T-cell (primary cell): ENCODE data around the gene WBP2NL. TPM values are rescaled to one million over a fixed set of nuclear protein-coding genes. Genes with fewer than 3 reads are reported as not detected.
A peak's percentile ranks its signal among the peaks of the same experiment; 100 is the strongest.

ENCODE experiments used
- ATAC-seq, 4 experiments: fragments of 200-7000 bp in 3 of 4; fragments of 150-1000 bp in 1 of 4; cut with Tn5 transposase; replicated peaks in 1 of 4; 1 replicate in 3 of 4; 2 replicates in 1 of 4; pipeline ENCODE4 v1.10.0; 2021; ENCODE audit warnings: moderate library complexity in 3 of 4, mild to moderate bottlenecking in 2 of 4, moderate number of reproducible peaks in 1 of 4
- CTCF ChIA-PET, 2 donors: fragments of 300-600 bp; sonication (Branson Sonifier 250); formaldehyde crosslinking; loops; one replicate each; lab custom pipeline; 2022; ENCODE audit warnings: antibody characterized with exemption in 2 of 2; lab: Charles Lee
- POLR2A ChIA-PET, 2 donors: fragments of 300-600 bp; sonication (Branson Sonifier 250); formaldehyde crosslinking; loops; one replicate each; lab custom pipeline; 2022; ENCODE audit warnings: antibody characterized with exemption in 2 of 2; lab: Charles Lee
- DNase-seq, 35 experiments: peaks; one replicate each; pipeline versions ENCODE4 v3.0.0 to v3.0.0-alpha.2; 2013 to 2023
- H3K27ac ChIP-seq: one replicate; pipeline ENCODE4 v1.5.1; 2013; ENCODE audit warnings: low read length
- H3K27me3 ChIP-seq, 2 experiments: replicated peaks in 1 of 2; 1 replicate in 1 of 2; 2 replicates in 1 of 2; pipeline versions ENCODE4 v1.6.1 to v1.7.0; 2013; ENCODE audit warnings: low read length in 1 of 2, mixed read lengths in 1 of 2; ENCODE audit not compliant: control insufficient read depth in 2 of 2, insufficient read depth in 2 of 2; ENCODE audit errors: extremely low read depth in 1 of 2
- H3K36me3 ChIP-seq, 2 donors: 1 replicate in 1 of 2; 2 replicates in 1 of 2; pipeline versions ENCODE4 v1.6.1 to v1.7.0; 2013; ENCODE audit warnings: low read length in 1 of 2; ENCODE audit not compliant: control insufficient read depth in 2 of 2, insufficient read depth in 1 of 2; ENCODE audit errors: extremely low read depth in 1 of 2
- H3K4me1 ChIP-seq, 2 experiments: 1 replicate in 1 of 2; 2 replicates in 1 of 2; pipeline versions ENCODE4 v1.6.1 to v1.7.0; 2013; ENCODE audit warnings: low read length in 2 of 2, mixed read lengths in 1 of 2; ENCODE audit not compliant: insufficient read depth in 2 of 2, control insufficient read depth in 1 of 2; ENCODE audit errors: extremely low read depth in 1 of 2
- H3K4me3 ChIP-seq, 2 donors: 1 replicate in 1 of 2; 2 replicates in 1 of 2; pipeline versions ENCODE4 v1.5.1 to v1.7.0; 2013; ENCODE audit warnings: mild to moderate bottlenecking in 2 of 2, low read length in 1 of 2, moderate library complexity in 1 of 2; ENCODE audit not compliant: control insufficient read depth in 1 of 2; ENCODE audit errors: extremely low read depth in 1 of 2
- H3K9me3 ChIP-seq: 2 replicates; pipeline ENCODE4 v1.7.0; 2013
- H3K27ac Mint-ChIP-seq, 2 donors: one replicate each; pipeline ENCODE4 v1.8.0; 2020 to 2021; ENCODE audit warnings: mild to moderate bottlenecking in 2 of 2, mixed read lengths in 2 of 2
- H3K27me3 Mint-ChIP-seq, 2 donors: one replicate each; pipeline ENCODE4 v1.8.0; 2021 to 2022; ENCODE audit warnings: mixed read lengths in 2 of 2
- H3K36me3 Mint-ChIP-seq: one replicate; pipeline ENCODE4 v1.8.0; 2021; ENCODE audit warnings: mixed read lengths
- H3K4me1 Mint-ChIP-seq, 3 donors: one replicate each; pipeline ENCODE4 v1.8.0; 2020 to 2022; ENCODE audit warnings: mixed read lengths in 3 of 3, mild to moderate bottlenecking in 1 of 3
- H3K4me3 Mint-ChIP-seq, 3 donors: one replicate each; pipeline ENCODE4 v1.8.0; 2020 to 2022; ENCODE audit warnings: mild to moderate bottlenecking in 3 of 3, mixed read lengths in 3 of 3, moderate library complexity in 3 of 3
- H3K9me3 Mint-ChIP-seq, 3 donors: one replicate each; pipeline ENCODE4 v1.8.0; 2020 to 2022; ENCODE audit warnings: mixed read lengths in 3 of 3
- WGBS: methylation state at CpG from one replicate; pipeline ENCODE4 v1.1.5; 2013; ENCODE audit warnings: missing lambda C conversion rate; ENCODE audit not compliant: insufficient coverage; 5-methylcytosine and 5-hydroxymethylcytosine counted together
- total RNA-seq, 35 experiments: library from RNA in 6 of 35; stranded (reverse) in 6 of 35; fragments of 120-200 nt in 1 of 35; gene quantifications; one replicate each; pipeline versions ENCODE4 v1.2.1 to v1.2.4 and lab custom pipeline; 2013 to 2026

WBP2NL gene
- total RNA-seq, 5 donors from 2014 or later (not counting 1 experiment from before 2014, with no cell fraction given) = 1.5 to 2.8 (median 2.2) TPM

GRCh38 chr22:42074132-42074811 lies 75.7 kb downstream of the WBP2NL start, which contains the start of gene PHETA2:
Gene PHETA2 (plus strand): TSS chr22:42074248. CDS start chr22:42077294, 3,046 bp downstream.
- no peaks in the 10 kb centered on the region for H3K9me3 Mint-ChIP-seq
- H3K27ac Mint-ChIP-seq = peak within 1 kb of the TSS; percentile 55 to 72
- peaks cover 42 to 53% (median 46%) of the 10 kb centered on the region in 3 donors for H3K4me1 Mint-ChIP-seq
- no peaks in the 10 kb centered on the region for H3K36me3 ChIP-seq
- H3K4me3 Mint-ChIP-seq = peak within 1 kb of the TSS; percentile 62 to 92 (median 73)
- 2% methylated on average over 41 of the region's 55 CpGs for WGBS
- H3K27ac ChIP-seq = peak within 1 kb of the TSS; percentile 39
- H3K27me3 Mint-ChIP-seq = no peaks in the 10 kb centered on the region
- H3K9me3 ChIP-seq = no peaks in the 10 kb centered on the region
- POLR2A ChIA-PET = interaction anchor here in 1 of 2 donors (0.6 kb wide), 1 partner anchor 1157 kb away, joined by 9 read pairs; no protein-coding TSS in a partner anchor
- H3K4me1 ChIP-seq = peaks cover 19 to 60% of the 10 kb centered on the region in 2 experiments
- H3K4me3 ChIP-seq = peak within 1 kb of the TSS; percentile 17 to 58
- H3K36me3 Mint-ChIP-seq = no peaks in the 10 kb centered on the region
- ATAC-seq = peak in 1 of 4 experiments; percentile 5
- DNase-seq = peak in 33 of 35 experiments; percentile 25 to 66 (median 38)
- no peaks in the 10 kb centered on the region for H3K27me3 ChIP-seq
- CTCF ChIA-PET = no interaction called here

- Histone ChIP-seq H3K4me1 (peaks cover 18 to 55% of the 10 kb centered on the region in 2 experiments), H3K27ac (no peak overlapping the region)
Observed at GRCh38 chr22:42074846-42075676, 76.5 kb downstream of the WBP2NL start.

GRCh38 chr22:42076764-42077485 lies 78.3 kb downstream of the WBP2NL start:
- no peak overlapping the region for H3K4me3 Mint-ChIP-seq
- no peak overlapping the region for H3K4me3 ChIP-seq
- ATAC-seq = no peak
- H3K4me1 ChIP-seq = peaks cover 16 to 54% of the 10 kb centered on the region in 2 experiments
- H3K27ac ChIP-seq = no peak overlapping the region
- H3K27me3 ChIP-seq = no peaks in the 10 kb centered on the region
- no peaks in the 10 kb centered on the region for H3K27me3 Mint-ChIP-seq
- no peaks in the 10 kb centered on the region for H3K9me3 ChIP-seq
- H3K4me1 Mint-ChIP-seq = peaks cover 35 to 51% (median 44%) of the 10 kb centered on the region in 3 donors
- peak in 1 of 35 experiments; percentile 14 for DNase-seq
- WGBS = 94% methylated on average over 20 of the region's 20 CpGs
- peak overlapping the region in 1 of 2 donors; percentile 16 for H3K27ac Mint-ChIP-seq
- POLR2A ChIA-PET = no interaction called here
- no peaks in the 10 kb centered on the region for H3K36me3 ChIP-seq
- H3K9me3 Mint-ChIP-seq = no peaks in the 10 kb centered on the region
- H3K36me3 Mint-ChIP-seq = peaks cover 3% of the 10 kb centered on the region
- CTCF ChIA-PET = no interaction called here

More at GRCh38 chr22:42074846-42075676, 76.5 kb downstream of the WBP2NL start:
- no peaks in the 10 kb centered on the region for H3K27me3 Mint-ChIP-seq
- ATAC-seq (no peak), DNase-seq (peak in 1 of 35 experiments; percentile 11)
- Histone ChIP-seq H3K9me3 (no peaks in the 10 kb centered on the region), H3K4me3 (peak overlapping the region; percentile 17 to 58), H3K27me3 (no peaks in the 10 kb centered on the region), H3K36me3 (no peaks in the 10 kb centered on the region)
- WGBS = 84% methylated on average over 6 of the region's 9 CpGs
- peak overlapping the region; percentile 59 to 92 (median 65) for H3K4me3 Mint-ChIP-seq
- H3K27ac Mint-ChIP-seq = peak overlapping the region; percentile 55 to 72
- POLR2A ChIA-PET = interaction anchor here in 1 of 2 donors (0.6 kb wide), 3 partner anchors 112 to 1157 kb away, joined by 3 to 10 read pairs (median 9); no protein-coding TSS in a partner anchor
- no peaks in the 10 kb centered on the region for H3K36me3 Mint-ChIP-seq
- H3K9me3 Mint-ChIP-seq = no peaks in the 10 kb centered on the region
- CTCF ChIA-PET = interaction anchor here in 1 of 2 donors (0.5 kb wide), 1 partner anchor 346 kb away, joined by 5 read pairs; no protein-coding TSS in a partner anchor
- H3K4me1 Mint-ChIP-seq = peaks cover 39 to 53% (median 43%) of the 10 kb centered on the region in 3 donors

GRCh38 chr22:42077486-42078125 lies 79.0 kb downstream of the WBP2NL start:
- CTCF ChIA-PET = interaction anchor here in 1 of 2 donors (0.6 kb wide), 1 partner anchor 487 kb away, joined by 4 read pairs; no protein-coding TSS in a partner anchor
- H3K27ac ChIP-seq = peak overlapping the region; percentile 98
- H3K4me1 Mint-ChIP-seq = peaks cover 39 to 54% (median 45%) of the 10 kb centered on the region in 3 donors
- peak overlapping the region in 1 of 3 donors; percentile 33 for H3K4me3 Mint-ChIP-seq
- H3K27me3 ChIP-seq = no peaks in the 10 kb centered on the region
- H3K4me3 ChIP-seq = no peak overlapping the region
- peaks cover 0 to 4% of the 10 kb centered on the region in 2 donors for H3K36me3 ChIP-seq
- no peaks in the 10 kb centered on the region for H3K27me3 Mint-ChIP-seq
- DNase-seq (peak in 1 of 35 experiments; percentile 10), ATAC-seq (no peak)
- 95% methylated on average over 21 of the region's 21 CpGs for WGBS
- peak overlapping the region; percentile 46 to 66 for H3K27ac Mint-ChIP-seq
- peaks cover 8% of the 10 kb centered on the region for H3K36me3 Mint-ChIP-seq
- no peaks in the 10 kb centered on the region for H3K9me3 Mint-ChIP-seq
- POLR2A ChIA-PET = no interaction called here
- peaks cover 15 to 56% of the 10 kb centered on the region in 2 experiments for H3K4me1 ChIP-seq
- H3K9me3 ChIP-seq = no peaks in the 10 kb centered on the region
